ENCODE results near the gene ASRGL1.
"Not testable (repeated sequence)": the region's sequence is repeated elsewhere in the genome, so short reads cannot be mapped to it uniquely, and the experiment has no call there.

ASRGL1 gene

GRCh38 chr11:62383822-62384221 is 46.6 kb downstream of the ASRGL1 start:
- Histone ChIP-seq H3K4me3 (no peak overlapping the region), H3K4me1 (peaks cover 5% of the 10 kb centered on the region), H3K27me3 (no peaks in the 10 kb centered on the region), H3K9me3 (no peaks in the 10 kb centered on the region), H4K20me1 (no peaks in the 10 kb centered on the region), H3K36me3 (no peaks in the 10 kb centered on the region), H3K4me2 (no peak overlapping the region), H3K27ac (no peak overlapping the region), H3K9ac (no peak overlapping the region)
- no peak for TF ChIP-seq Cebpa-rat (IDR thresholded peaks at IDR 0.05)

GRCh38 chr11:62386083-62386482 is 48.8 kb downstream of the ASRGL1 start:
- H3K9me3 ChIP-seq, H4K20me1 ChIP-seq, H3K27me3 ChIP-seq, H3K9ac ChIP-seq, H3K4me3 ChIP-seq, H3K4me1 ChIP-seq, H3K36me3 ChIP-seq, H3K27ac ChIP-seq, H3K4me2 ChIP-seq: not testable (repeated sequence)

GRCh38 chr11:62387381-62387780 is 50.1 kb downstream of the ASRGL1 start:
- H3K4me1 ChIP-seq = peaks cover 5% of the 10 kb centered on the region
- no peak for TF ChIP-seq Cebpa-rat (IDR thresholded peaks at IDR 0.05)
- H3K27ac ChIP-seq = no peak overlapping the region
- no peak overlapping the region for H3K4me2 ChIP-seq
- H3K4me3 ChIP-seq = no peak overlapping the region
- no peak overlapping the region for H3K9ac ChIP-seq
- no peaks in the 10 kb centered on the region for H3K36me3 ChIP-seq
- no peaks in the 10 kb centered on the region for H3K9me3 ChIP-seq
- H3K27me3 ChIP-seq = no peaks in the 10 kb centered on the region
- no peaks in the 10 kb centered on the region for H4K20me1 ChIP-seq

GRCh38 chr11:62388999-62389398 is 51.8 kb downstream of the ASRGL1 start:
- Histone ChIP-seq H3K9ac (no peak overlapping the region), H3K4me1 (peaks cover 5% of the 10 kb centered on the region), H3K27me3 (no peaks in the 10 kb centered on the region), H3K27ac (no peak overlapping the region), H4K20me1 (no peaks in the 10 kb centered on the region), H3K9me3 (no peaks in the 10 kb centered on the region), H3K36me3 (no peaks in the 10 kb centered on the region), H3K4me3 (no peak overlapping the region), H3K4me2 (no peak overlapping the region)
- no peak for TF ChIP-seq Cebpa-rat (IDR thresholded peaks at IDR 0.05)

GRCh38 chr11:62390237-62390636 is 53.0 kb downstream of the ASRGL1 start:
- TF ChIP-seq Cebpa-rat (IDR thresholded peaks at IDR 0.05) = no peak
- Histone ChIP-seq H3K9ac (no peak overlapping the region), H3K4me2 (no peak overlapping the region), H3K4me1 (peaks cover 5% of the 10 kb centered on the region), H3K9me3 (no peaks in the 10 kb centered on the region), H4K20me1 (no peaks in the 10 kb centered on the region), H3K27me3 (no peaks in the 10 kb centered on the region), H3K27ac (no peak overlapping the region), H3K4me3 (no peak overlapping the region), H3K36me3 (no peaks in the 10 kb centered on the region)

- H3K4me1 ChIP-seq = peaks cover 5% of the 10 kb centered on the region
- no peak overlapping the region for H3K27ac ChIP-seq
- TF ChIP-seq Cebpa-rat (IDR thresholded peaks at IDR 0.05) = no peak
- H3K4me3 ChIP-seq = no peak overlapping the region
- no peaks in the 10 kb centered on the region for H3K36me3 ChIP-seq
- no peak overlapping the region for H3K9ac ChIP-seq
- H4K20me1 ChIP-seq = no peaks in the 10 kb centered on the region
- H3K9me3 ChIP-seq = no peaks in the 10 kb centered on the region
- no peak overlapping the region for H3K4me2 ChIP-seq
- H3K27me3 ChIP-seq = no peaks in the 10 kb centered on the region
These were observed 53.5 kb downstream of the ASRGL1 start for GRCh38 chr11:62390722-62391121.

GRCh38 chr11:62391642-62392425 is 54.6 kb downstream of the ASRGL1 start:
- Histone ChIP-seq H3K4me3 (no peak overlapping the region), H3K27ac (no peak overlapping the region)
- TF ChIP-seq Cebpa-rat (IDR thresholded peaks at IDR 0.05) = no peak

GRCh38 chr11:62392506-62392905 is 55.3 kb downstream of the ASRGL1 start:
- H3K9ac ChIP-seq = no peak overlapping the region
- H3K27ac ChIP-seq = no peak overlapping the region
- H4K20me1 ChIP-seq = no peaks in the 10 kb centered on the region
- no peak for TF ChIP-seq Cebpa-rat (IDR thresholded peaks at IDR 0.05)
- H3K4me3 ChIP-seq = no peak overlapping the region
- H3K4me1 ChIP-seq = peaks cover 13% of the 10 kb centered on the region
- no peaks in the 10 kb centered on the region for H3K9me3 ChIP-seq
- H3K36me3 ChIP-seq = no peaks in the 10 kb centered on the region
- no peak overlapping the region for H3K4me2 ChIP-seq
- H3K27me3 ChIP-seq = no peaks in the 10 kb centered on the region

More at GRCh38 chr11:62391642-62392425, 54.6 kb downstream of the ASRGL1 start:
- H4K20me1 ChIP-seq = no peaks in the 10 kb centered on the region
- no peaks in the 10 kb centered on the region for H3K36me3 ChIP-seq
- H3K27me3 ChIP-seq = no peaks in the 10 kb centered on the region
- peaks cover 6% of the 10 kb centered on the region for H3K4me1 ChIP-seq
- no peak overlapping the region for H3K4me2 ChIP-seq
- H3K9ac ChIP-seq = no peak overlapping the region
- H3K9me3 ChIP-seq = no peaks in the 10 kb centered on the region

GRCh38 chr11:62393061-62393611 is 55.9 kb downstream of the ASRGL1 start:
- Histone ChIP-seq H3K9ac (no peak overlapping the region), H4K20me1 (no peaks in the 10 kb centered on the region), H3K4me2 (no peak overlapping the region), H3K4me1 (peaks cover 14% of the 10 kb centered on the region), H3K36me3 (no peaks in the 10 kb centered on the region), H3K4me3 (no peak overlapping the region), H3K9me3 (no peaks in the 10 kb centered on the region), H3K27ac (no peak overlapping the region), H3K27me3 (no peaks in the 10 kb centered on the region)
- TF ChIP-seq Cebpa-rat (IDR thresholded peaks at IDR 0.05) = no peak

GRCh38 chr11:62393735-62394134 is 56.5 kb downstream of the ASRGL1 start:
- no peaks in the 10 kb centered on the region for H3K27me3 ChIP-seq
- H3K27ac ChIP-seq = no peak overlapping the region
- H3K4me3 ChIP-seq = no peak overlapping the region
- H3K36me3 ChIP-seq = no peaks in the 10 kb centered on the region
- H3K9me3 ChIP-seq = no peaks in the 10 kb centered on the region
- peaks cover 20% of the 10 kb centered on the region for H3K4me1 ChIP-seq
- H4K20me1 ChIP-seq = no peaks in the 10 kb centered on the region
- TF ChIP-seq Cebpa-rat (IDR thresholded peaks at IDR 0.05) = no peak
- no peak overlapping the region for H3K4me2 ChIP-seq
- H3K9ac ChIP-seq = no peak overlapping the region
